Muscle of back (tissue), 10 donors: Measurements from ENCODE around the gene CEND1. TPM values are rescaled to one million over a fixed set of nuclear protein-coding genes. Genes with fewer than 3 reads are reported as not detected.

ENCODE experiments used
- polyA plus RNA-seq, 10 donors: library from polyadenylated mRNA; unstranded; fragments of 120-200 nt; gene quantifications; one replicate each; pipeline ENCODE4 v1.2.1, GENCODE V29; 2013; ENCODE audit not compliant: insufficient read length in 10 of 10

Gene CEND1
- polyA plus RNA-seq, 10 donors = 0.35 to 1.0 (median 0.60) TPM

Other genes with a start within 250 kb of the CEND1 start
- gene LMNTD2, start 229.4 kb downstream of the CEND1 start, polyA plus RNA-seq = 1 to 10 TPM in 1 of 10 donors, under 1 TPM in 9; 0.17 to 1.1 (median 0.44) TPM
- gene RASSF7, start 229.1 kb downstream of the CEND1 start, polyA plus RNA-seq = 1 to 10 TPM; 1.1 to 3.7 (median 2.2) TPM
- gene PHRF1, start 213.6 kb downstream of the CEND1 start, polyA plus RNA-seq = 10 to 100 TPM; 13.5 to 22.1 (median 16.5) TPM
- gene IRF7, start 174.1 kb downstream of the CEND1 start, polyA plus RNA-seq = 10 to 100 TPM in 4 of 10 donors, 1 to 10 TPM in 6; 6.3 to 13.1 (median 9.6) TPM
- 1 to 10 TPM in 7 of 10 donors, under 1 TPM in 3; 0.60 to 2.1 (median 1.2) TPM for gene CDHR5, start 165.1 kb downstream of the CEND1 start, polyA plus RNA-seq
- gene SCT, start 162.9 kb downstream of the CEND1 start, polyA plus RNA-seq = 100 to 1,000 TPM in 1 of 10 donors, 10 to 100 TPM in 9; 31.7 to 107 (median 61.3) TPM
- under 1 TPM; 0.23 to 0.90 (median 0.73) TPM for gene DRD4, start 152.8 kb downstream of the CEND1 start, polyA plus RNA-seq
- gene DEAF1, start 94.9 kb downstream of the CEND1 start, polyA plus RNA-seq = 10 to 100 TPM; 22.1 to 40.7 (median 29.2) TPM
- gene TMEM80, start 94.3 kb downstream of the CEND1 start, polyA plus RNA-seq = 10 to 100 TPM; 10.6 to 27.9 (median 16.7) TPM
- gene EPS8L2, start 83.9 kb downstream of the CEND1 start, polyA plus RNA-seq = 1 to 10 TPM; 1.5 to 9.0 (median 2.8) TPM
- 10 to 100 TPM; 55.0 to 92.1 (median 66.3) TPM for gene TALDO1, start 42.6 kb downstream of the CEND1 start, polyA plus RNA-seq
- 10 to 100 TPM; 30.5 to 49.5 (median 39.2) TPM for gene GATD1, start 12.6 kb downstream of the CEND1 start, polyA plus RNA-seq
- 10 to 100 TPM in 6 of 10 donors, 1 to 10 TPM in 4; 9.0 to 16.8 (median 10.2) TPM for gene SLC25A22, start 8.2 kb upstream of the CEND1 start, polyA plus RNA-seq
- 10 to 100 TPM in 1 of 10 donors, 1 to 10 TPM in 9; 4.4 to 10.5 (median 6.3) TPM for gene PIDD1, start 15.1 kb upstream of the CEND1 start, polyA plus RNA-seq
- 1,000 to 10,000 TPM; 1,394 to 1,882 (median 1,587) TPM for gene RPLP2, start 19.9 kb upstream of the CEND1 start, polyA plus RNA-seq
- gene PNPLA2, start 28.8 kb upstream of the CEND1 start, polyA plus RNA-seq = 10 to 100 TPM; 18.4 to 32.9 (median 27.9) TPM
- gene CRACR2B, start 37.8 kb upstream of the CEND1 start, polyA plus RNA-seq = 10 to 100 TPM in 6 of 10 donors, 1 to 10 TPM in 4; 8.2 to 16.0 (median 10.9) TPM
- 100 to 1,000 TPM; 113 to 161 (median 135) TPM for gene CD151, start 42.9 kb upstream of the CEND1 start, polyA plus RNA-seq
- gene POLR2L, start 52.4 kb upstream of the CEND1 start, polyA plus RNA-seq = 100 to 1,000 TPM in 6 of 10 donors, 10 to 100 TPM in 4; 69.6 to 159 (median 104) TPM
- gene TSPAN4, start 52.8 kb upstream of the CEND1 start, polyA plus RNA-seq = 10 to 100 TPM; 41.1 to 72.2 (median 49.6) TPM
- gene CHID1, start 120.7 kb upstream of the CEND1 start, polyA plus RNA-seq = 10 to 100 TPM; 53.2 to 82.8 (median 64.0) TPM
- gene AP2A2, start 135.8 kb upstream of the CEND1 start, polyA plus RNA-seq = 10 to 100 TPM; 40.5 to 62.5 (median 49.2) TPM
- under 1 TPM; 0.08 to 0.46 (median 0.34) TPM for gene MUC6, start 246.6 kb upstream of the CEND1 start, polyA plus RNA-seq